Right cardiac atrium (tissue), 5 donors: ENCODE measurements around the gene KAZN. TPM values are rescaled to one million over a fixed set of nuclear protein-coding genes. Genes with fewer than 3 reads are reported as not detected.

Source experiments
- ATAC-seq, 2 donors: fragments of 200-7000 bp; cut with Tn5 transposase; one replicate each; pipeline versions ENCODE4 v1.8.0 to v1.9.1; 2020; ENCODE audit warnings: moderate library complexity in 2 of 2, mild to moderate bottlenecking in 1 of 2
- DNase-seq, 3 donors: peaks; one replicate each; pipeline ENCODE4 v3.0.0-alpha.2; 2020
- H3K27ac ChIP-seq: one replicate; pipeline ENCODE4 v1.5.1; 2013; ENCODE audit warnings: mild to moderate bottlenecking, low read length, control low read depth, moderate library complexity
- H3K27me3 ChIP-seq: one replicate; pipeline ENCODE4 v1.6.1; 2013; ENCODE audit not compliant: control insufficient read depth, insufficient read depth
- H3K4me1 ChIP-seq: one replicate; pipeline ENCODE4 v1.6.1; 2013; ENCODE audit warnings: low read length; ENCODE audit not compliant: control insufficient read depth, insufficient read depth
- H3K4me3 ChIP-seq: one replicate; pipeline ENCODE4 v1.5.1; 2013; ENCODE audit warnings: low read length, control low read depth
- H3K9me3 ChIP-seq: one replicate; pipeline ENCODE4 v1.6.1; 2013; ENCODE audit warnings: low read length; ENCODE audit not compliant: control insufficient read depth
- WGBS: extraction: QIAGEN DNeasy Blood & Tissue Kit; methylation state at CpG from one replicate; pipeline ENCODE4 v1.1.7; 2013; 5-methylcytosine and 5-hydroxymethylcytosine counted together
- intact Hi-C, 4 donors: fragments of 100-400 bp; cut with DNase I; formaldehyde crosslinking; loops; one replicate each; pipeline versions ENCODE4 v1.11.0 to v1.14.0; 2022 to 2023
- polyA plus RNA-seq: library from polyadenylated mRNA; stranded (reverse); fragments of 200-250 nt; gene quantifications from one replicate; pipeline ENCODE4 v1.2.3, GENCODE V29; 2013
- total RNA-seq, 4 donors: library from RNA; stranded (reverse); fragmentation: NEBNext Ultra II Directional; extraction: Animal tissue kit (Norgen Biotek cat#: 25700); gene quantifications; one replicate each; pipeline ENCODE4 v1.2.1, GENCODE V29; 2021
- donor health status: healthy with polysubstance abuse.
- donor health status: DM: no; HTN: yes; CAD: no.
- donor health status: DM: no; HTN: no; CAD: no.
- donor health status: DM: no; HTN: yes; CAD: no; lungs with severe emphysema.
- donor health status: DM: yes; HTN: yes; CAD: no.

The KAZN gene
- total and polyA plus RNA-seq, 5 donors: 3.7 to 14.9 (median 12.7) TPM

DNA sequence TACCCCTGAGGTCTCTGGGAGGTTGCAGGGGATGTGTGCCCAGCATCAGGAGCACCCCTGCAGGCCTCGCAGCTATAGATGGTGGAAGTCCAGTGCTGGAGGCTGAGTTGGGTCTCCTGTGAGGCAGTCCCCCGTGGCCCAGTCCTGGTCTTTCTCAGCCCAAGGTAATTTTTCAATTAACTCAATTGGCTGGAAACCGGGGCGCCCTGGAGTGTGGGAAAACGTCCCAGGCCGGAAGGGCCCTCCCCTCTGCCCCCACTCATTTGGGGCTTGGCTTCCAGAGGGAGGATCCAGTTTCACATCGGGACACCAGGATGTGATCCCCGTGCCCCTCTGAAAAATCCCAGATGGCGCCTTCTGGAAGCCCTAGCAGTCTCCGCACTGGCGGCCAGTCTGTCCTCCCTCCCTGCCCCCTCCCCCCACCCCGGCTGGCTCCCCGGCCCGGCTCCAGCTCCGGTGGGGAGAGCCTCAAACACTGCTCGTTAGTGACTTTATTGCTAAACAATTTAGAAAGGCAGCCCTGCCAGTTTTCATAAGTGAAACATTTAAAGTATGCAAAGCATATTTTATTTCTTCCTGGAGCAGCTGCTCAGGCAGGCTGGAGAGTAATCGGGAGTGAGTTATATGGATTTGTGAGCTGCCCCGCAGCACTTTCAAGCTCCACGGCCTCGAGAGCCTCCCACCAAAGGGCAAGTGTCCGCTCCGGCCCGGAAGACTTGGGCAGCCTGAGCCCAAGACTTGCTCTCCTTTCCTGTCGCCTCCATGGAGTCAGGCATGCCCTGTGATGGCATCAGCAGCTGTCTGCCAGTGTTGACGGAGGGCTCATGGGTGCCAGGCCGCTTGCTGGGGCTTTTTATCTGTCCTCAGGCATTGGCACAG is 346.9 kb downstream of the KAZN start:
- intact Hi-C loops: no loop called here
- Histone ChIP-seq H3K9me3 (no peaks in the 10 kb centered on the region), H3K4me3 (no peak overlapping the region), H3K4me1 (peaks cover 6% of the 10 kb centered on the region), H3K27me3 (no peaks in the 10 kb centered on the region), H3K27ac (peak overlapping the region; percentile 84)
- ATAC-seq: peak; percentile 59 to 76
- 24% methylated on average over 26 of the region's 26 CpGs for WGBS
- peak; percentile 51 to 86 (median 78) for DNase-seq

DNA sequence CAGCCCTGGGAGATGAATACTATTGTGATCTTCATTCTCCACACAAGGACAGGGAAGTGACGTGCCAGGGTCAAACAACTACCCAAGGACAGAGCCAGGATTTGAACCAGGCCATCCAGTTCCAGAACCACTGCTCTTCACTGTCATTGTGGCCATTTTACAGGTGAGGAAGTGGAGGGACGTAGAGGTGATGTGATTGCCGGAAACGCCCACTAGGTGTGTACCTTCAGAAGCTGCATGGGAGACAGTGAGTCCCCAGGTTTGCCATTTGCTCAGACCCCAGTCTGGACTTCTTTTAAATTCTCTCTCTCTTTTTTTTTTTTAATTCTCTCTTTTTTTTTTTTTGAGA is 347.5 kb downstream of the KAZN start:
- ATAC-seq (peak in 1 of 2 donors; percentile 42), DNase-seq (no peak)
- Histone ChIP-seq H3K27me3 (no peaks in the 10 kb centered on the region), H3K27ac (peak overlapping the region; percentile 84), H3K4me3 (no peak overlapping the region), H3K9me3 (no peaks in the 10 kb centered on the region), H3K4me1 (peaks cover 5% of the 10 kb centered on the region)
- intact Hi-C loops: no loop called here
- WGBS: 82% methylated on average over 4 of the region's 4 CpGs

DNA sequence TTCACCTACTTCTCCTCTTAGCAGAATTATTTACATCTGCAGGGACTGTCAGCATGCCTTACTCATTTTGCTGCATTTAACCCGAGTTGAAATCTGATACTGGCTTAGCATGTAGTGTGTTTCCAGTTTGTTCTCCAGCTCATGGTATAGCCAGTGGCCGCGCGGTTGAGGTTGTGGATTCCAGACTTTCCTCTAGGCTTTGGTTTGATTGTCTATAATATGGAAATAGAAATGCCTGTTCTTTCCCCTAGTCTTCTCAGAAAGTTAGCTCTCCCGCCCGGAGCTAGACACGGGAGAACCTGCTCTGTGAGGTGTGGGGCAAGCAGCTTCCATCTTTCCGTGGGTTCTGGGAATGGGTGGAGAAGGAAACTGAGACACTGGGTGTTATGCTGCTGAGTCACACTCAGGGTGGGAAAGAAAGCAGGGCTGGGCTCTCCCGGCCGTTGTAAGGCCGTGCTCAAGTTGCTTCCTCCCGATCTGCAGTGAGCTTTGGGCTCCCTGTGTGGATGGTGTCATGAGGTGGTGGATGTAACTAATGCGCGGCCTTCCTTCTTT is 348.3 kb downstream of the KAZN start:
- Histone ChIP-seq H3K27ac (no peak overlapping the region), H3K4me1 (peaks cover 5% of the 10 kb centered on the region), H3K27me3 (no peaks in the 10 kb centered on the region), H3K9me3 (no peaks in the 10 kb centered on the region), H3K4me3 (no peak overlapping the region)
- peak; percentile 33 to 82 for ATAC-seq
- intact Hi-C loops: no loop called here
- WGBS: 67% methylated on average over 14 of the region's 14 CpGs
- peak in 1 of 3 donors; percentile 26 for DNase-seq

DNA sequence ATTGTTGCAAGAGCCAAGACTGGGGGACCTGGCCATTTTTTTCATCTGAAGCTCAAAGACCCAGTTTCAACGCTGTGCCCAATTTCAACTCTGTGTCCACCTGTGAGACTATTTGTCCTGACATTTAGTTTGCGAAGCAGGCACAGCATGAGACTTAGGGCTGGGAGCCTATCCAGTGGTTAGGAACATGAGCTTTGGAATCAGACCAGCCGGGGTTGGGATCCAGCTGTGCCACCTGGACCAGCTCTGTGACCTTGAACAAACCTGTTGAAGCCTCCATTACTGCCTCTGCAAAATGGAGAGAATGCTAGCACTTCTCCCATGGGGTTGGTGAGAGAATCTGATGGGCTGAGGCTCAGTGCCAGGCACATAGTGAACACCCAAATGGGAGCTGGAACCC is 348.9 kb downstream of the KAZN start:
- 93% methylated on average over 3 of the region's 3 CpGs for WGBS
- H3K27ac ChIP-seq: no peak overlapping the region
- intact Hi-C loops: no loop called here
- DNase-seq (no peak), ATAC-seq (no peak)
- H3K9me3 ChIP-seq: no peaks in the 10 kb centered on the region
- H3K4me3 ChIP-seq: no peak overlapping the region
- H3K27me3 ChIP-seq: no peaks in the 10 kb centered on the region
- H3K4me1 ChIP-seq: peaks cover 5% of the 10 kb centered on the region

DNA sequence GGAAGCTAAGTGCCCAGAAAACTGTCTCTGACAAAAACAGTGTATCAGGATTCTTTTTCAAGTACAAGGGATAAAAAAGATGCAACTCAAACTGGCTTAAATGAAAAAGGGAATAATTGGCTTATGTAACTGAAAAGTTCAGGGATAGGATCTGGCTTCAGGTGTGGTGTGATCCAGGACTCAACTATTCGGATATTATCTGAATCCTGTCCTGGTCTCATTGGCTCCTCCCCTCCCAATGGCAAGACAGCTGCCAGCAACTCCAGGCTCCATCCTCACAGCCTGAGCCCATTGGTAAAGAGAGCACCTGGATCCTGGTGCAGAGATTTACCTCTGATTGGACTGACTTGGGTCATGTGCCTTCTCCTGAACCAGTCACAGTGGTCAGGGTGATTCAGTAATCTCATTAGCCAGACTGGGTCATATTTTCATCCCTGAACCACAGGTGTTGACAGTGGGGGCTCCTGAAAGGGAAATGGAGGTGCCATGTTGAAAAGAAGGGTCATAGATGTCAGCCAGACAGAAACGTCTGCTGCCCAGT is 349.7 kb downstream of the KAZN start:
- intact Hi-C loops: no loop called here
- DNase-seq: no peak
- H3K27ac ChIP-seq: no peak overlapping the region
- no peak for ATAC-seq
- H3K4me1 ChIP-seq: peaks cover 5% of the 10 kb centered on the region
- no peaks in the 10 kb centered on the region for H3K9me3 ChIP-seq
- H3K27me3 ChIP-seq: no peaks in the 10 kb centered on the region
- H3K4me3 ChIP-seq: no peak overlapping the region
- 81% methylated on average over 2 of the region's 2 CpGs for WGBS

DNA sequence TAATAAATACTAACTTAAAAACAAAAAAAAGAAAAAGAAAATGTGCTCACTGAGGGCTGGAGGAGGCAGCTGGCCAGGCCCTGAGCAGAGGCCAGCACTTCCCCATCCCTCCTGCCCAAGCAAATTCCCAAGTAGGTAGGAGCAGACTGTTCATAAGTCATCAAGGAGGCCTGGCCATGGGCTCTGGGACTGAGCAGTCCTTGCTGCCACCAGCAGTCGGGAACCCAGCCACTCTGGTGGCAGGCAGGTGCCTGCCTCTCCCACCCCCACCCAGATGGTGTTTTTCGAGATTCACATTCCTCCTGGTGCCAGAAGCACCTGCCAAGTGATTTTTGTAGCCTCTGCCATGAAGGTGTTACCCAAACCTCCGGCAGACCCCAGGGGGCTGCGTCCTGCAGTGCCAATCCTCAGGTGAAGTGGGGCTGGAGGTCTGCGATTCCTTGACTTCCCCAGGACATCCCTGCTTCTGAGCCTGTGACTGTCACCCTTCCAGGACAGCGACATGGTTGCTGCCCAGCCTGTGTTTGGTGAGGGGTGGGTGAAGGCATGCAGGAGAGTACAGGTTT is 350.9 kb downstream of the KAZN start:
- H3K4me1 ChIP-seq: peaks cover 5% of the 10 kb centered on the region
- no peak overlapping the region for H3K27ac ChIP-seq
- DNase-seq: no peak
- intact Hi-C loops: no loop called here
- H3K9me3 ChIP-seq: no peaks in the 10 kb centered on the region
- WGBS: 88% methylated on average over 6 of the region's 6 CpGs
- H3K4me3 ChIP-seq: no peak overlapping the region
- H3K27me3 ChIP-seq: no peaks in the 10 kb centered on the region
- no peak for ATAC-seq

DNA sequence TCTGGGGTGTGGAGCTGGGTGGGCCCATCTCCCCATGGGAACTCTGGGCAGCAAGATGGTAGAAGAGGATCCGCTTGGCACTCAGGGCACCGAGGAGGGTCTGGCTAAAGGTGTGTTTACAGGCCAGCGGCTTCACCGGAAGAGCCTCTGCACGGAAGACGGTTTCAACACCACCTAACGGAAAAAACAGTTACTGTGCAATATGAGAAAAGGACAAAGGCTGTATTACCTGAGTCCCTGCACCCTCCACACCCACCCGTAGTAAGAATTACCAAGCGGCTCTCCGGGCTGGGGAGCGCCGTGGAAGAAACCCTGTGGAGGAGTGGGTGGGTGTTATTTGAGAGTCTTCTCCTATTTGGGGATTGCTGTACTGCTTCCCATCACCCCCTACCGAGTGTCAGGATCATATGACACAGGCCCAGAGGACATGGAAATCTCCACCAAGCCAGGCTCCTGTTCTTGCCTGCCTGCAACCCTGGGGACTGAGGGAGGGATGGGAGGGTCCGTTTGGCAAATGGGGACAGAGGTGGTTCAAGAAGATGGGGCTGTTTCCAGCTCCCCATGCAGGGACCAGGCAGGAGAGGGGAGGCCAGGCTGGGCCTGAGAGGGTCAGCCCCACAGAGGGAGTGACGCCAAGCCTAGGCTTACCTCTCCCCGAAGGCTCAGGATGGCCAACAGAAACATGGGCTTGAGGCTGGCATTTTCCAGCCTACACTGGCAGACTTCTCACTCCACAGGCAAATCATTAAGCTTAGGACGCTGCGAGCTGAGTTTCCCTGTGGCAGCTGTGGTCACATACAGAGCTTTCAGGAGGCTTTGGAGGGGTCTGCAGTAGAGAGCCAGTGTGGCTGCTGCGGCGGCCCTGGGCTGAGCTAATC is 351.6 kb downstream of the KAZN start:
- Histone ChIP-seq H3K27me3 (no peaks in the 10 kb centered on the region), H3K27ac (no peak overlapping the region), H3K4me1 (peaks cover under 1% of the 10 kb centered on the region), H3K9me3 (no peaks in the 10 kb centered on the region), H3K4me3 (no peak overlapping the region)
- no peak for ATAC-seq
- intact Hi-C loops: no loop called here
- DNase-seq: no peak
- 85% methylated on average over 20 of the region's 20 CpGs for WGBS

DNA sequence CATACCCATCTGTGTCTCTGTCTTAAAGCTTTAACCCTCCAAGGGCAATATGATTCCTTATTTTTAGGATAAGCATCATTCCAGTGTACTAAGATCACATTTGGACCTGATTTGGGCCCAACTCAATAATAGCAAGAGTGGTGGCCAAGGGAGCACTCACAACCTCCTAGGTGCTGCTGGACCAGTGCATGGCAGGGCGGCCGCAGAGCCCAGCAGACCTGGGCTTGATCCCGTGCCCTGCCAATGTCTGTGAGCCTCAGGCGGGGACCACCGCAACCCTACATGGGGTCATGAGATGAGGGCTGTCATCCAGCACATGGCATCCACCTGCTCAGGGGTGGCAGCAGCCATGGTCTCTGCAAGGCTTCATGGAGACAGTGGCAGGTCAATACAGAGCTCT is 353.3 kb downstream of the KAZN start:
- WGBS: 97% methylated on average over 5 of the region's 5 CpGs
- no peak overlapping the region for H3K27ac ChIP-seq

DNA sequence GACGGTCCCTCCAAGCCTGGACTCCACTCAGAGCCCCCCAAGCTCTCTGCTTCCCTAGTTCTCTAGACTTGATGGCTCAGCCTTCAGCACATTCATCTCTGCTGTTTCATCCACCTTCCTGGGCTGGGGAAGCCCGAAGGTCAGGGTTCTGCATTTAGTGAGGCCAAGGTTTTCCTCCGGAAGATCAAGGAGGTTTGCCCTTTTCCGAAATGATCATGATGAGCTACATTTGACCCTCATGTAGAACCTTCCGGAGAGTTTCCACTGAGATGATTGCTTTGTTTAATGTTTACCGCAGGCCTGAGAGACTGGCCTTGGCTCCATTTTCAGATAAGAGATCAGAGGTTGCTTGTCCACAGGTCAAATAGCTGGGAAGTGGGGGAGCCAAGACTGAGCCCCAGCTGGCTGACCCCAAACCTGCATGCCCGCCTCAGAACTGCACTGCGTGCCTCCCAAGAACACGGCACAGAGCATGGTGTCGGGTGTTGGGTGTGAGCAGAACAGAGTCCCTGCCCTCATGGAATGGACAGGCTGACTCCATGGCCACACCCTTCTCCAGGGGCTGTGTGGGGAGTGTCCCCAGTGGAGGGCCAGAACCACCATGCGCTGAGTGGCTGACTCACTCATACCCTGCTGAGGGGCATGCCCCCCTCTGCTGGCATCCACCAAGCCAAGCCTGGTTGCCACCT is 354.3 kb downstream of the KAZN start:
- DNase-seq (no peak), ATAC-seq (no peak)
- Histone ChIP-seq H3K27me3 (no peaks in the 10 kb centered on the region), H3K9me3 (no peaks in the 10 kb centered on the region), H3K4me1 (no peaks in the 10 kb centered on the region), H3K27ac (no peak overlapping the region), H3K4me3 (no peak overlapping the region)
- intact Hi-C loops: no loop called here
- 93% methylated on average over 11 of the region's 11 CpGs for WGBS

More for the DNA sequence above, 353.3 kb downstream of the KAZN start:
- ATAC-seq: no peak
- H3K4me1 ChIP-seq: no peaks in the 10 kb centered on the region
- H3K27me3 ChIP-seq: no peaks in the 10 kb centered on the region
- no peaks in the 10 kb centered on the region for H3K9me3 ChIP-seq
- H3K4me3 ChIP-seq: no peak overlapping the region
- intact Hi-C loops: no loop called here
- no peak for DNase-seq

DNA sequence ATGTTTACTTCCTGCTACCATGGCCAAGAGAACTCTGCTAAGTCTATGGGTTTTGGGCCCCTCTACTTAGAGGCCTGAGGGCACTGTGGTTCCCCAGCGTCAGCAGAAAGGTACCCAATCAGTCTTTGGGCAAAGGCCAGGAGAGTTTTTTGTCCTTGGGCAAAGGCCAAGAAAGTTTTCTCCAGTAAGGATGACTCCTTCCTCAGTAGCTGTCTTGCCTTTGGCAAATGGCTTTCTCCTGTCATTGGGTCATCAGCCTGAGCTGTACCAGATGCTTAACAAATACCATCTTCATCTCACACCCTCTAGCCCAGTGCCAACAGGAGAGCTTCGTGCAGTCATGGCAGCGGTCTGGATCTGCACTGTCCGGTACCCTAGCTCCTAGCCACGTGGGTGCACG is 355.7 kb downstream of the KAZN start:
- ATAC-seq (no peak), DNase-seq (no peak)
- Histone ChIP-seq H3K27me3 (no peaks in the 10 kb centered on the region), H3K4me1 (no peaks in the 10 kb centered on the region), H3K27ac (no peak overlapping the region), H3K9me3 (no peaks in the 10 kb centered on the region), H3K4me3 (no peak overlapping the region)
- intact Hi-C loops: no loop called here
- WGBS: 83% methylated on average over 6 of the region's 6 CpGs
